Sigmoid colon (tissue), 7 donors: Measurements from ENCODE around the gene MPP1. TPM values are rescaled to one million over a fixed set of nuclear protein-coding genes. Genes with fewer than 3 reads are reported as not detected.

ENCODE experiments used
- DNase-seq: peaks from one replicate; pipeline ENCODE4 v3.0.0-alpha.2; 2019
- H3K27ac ChIP-seq, 4 donors: fragments of 200-600 bp; sonication (generic); one replicate each; pipeline ENCODE4 v1.5.1; 2016 to 2019; ENCODE audit warnings: mild to moderate bottlenecking in 1 of 4
- H3K27me3 ChIP-seq, 3 donors: fragments of 200-600 bp; sonication (generic); one replicate each; pipeline ENCODE4 v1.5.1; 2019; ENCODE audit warnings: mild to moderate bottlenecking in 1 of 3
- H3K36me3 ChIP-seq, 4 donors: fragments of 200-600 bp; sonication (generic); one replicate each; pipeline ENCODE4 v1.5.1; 2016 to 2019
- H3K4me1 ChIP-seq, 4 donors: fragments of 200-600 bp; sonication (generic); one replicate each; pipeline ENCODE4 v1.5.1; 2017 to 2019
- H3K4me3 ChIP-seq, 4 donors: fragments of 200-600 bp; sonication (generic); one replicate each; pipeline ENCODE4 v1.5.1; 2017 to 2019; ENCODE audit warnings: mild to moderate bottlenecking in 2 of 4, moderate library complexity in 1 of 4
- H3K9me3 ChIP-seq, 4 donors: fragments of 200-600 bp in 3 of 4; sonication (generic) in 3 of 4; one replicate each; pipeline versions ENCODE4 v1.5.1 to v1.6.1; 2013 to 2019
- EP300 ChIP-seq, 4 donors: sonication (generic); formaldehyde crosslinking; IDR thresholded peaks; one replicate each; pipeline ENCODE4 v1.6.1; 2017; ENCODE audit warnings: antibody characterized with exemption in 4 of 4
- POLR2A ChIP-seq, 2 donors: fragments of 450-650 bp; IDR thresholded peaks; one replicate each; pipeline ENCODE4 v1.6.1; 2016; ENCODE audit warnings: antibody characterized with exemption in 2 of 2, mild to moderate bottlenecking in 2 of 2, moderate library complexity in 2 of 2
- POLR2AphosphoS5 ChIP-seq, 4 donors: sonication (generic); formaldehyde crosslinking; IDR thresholded peaks; one replicate each; pipeline ENCODE4 v1.6.1; 2017; ENCODE audit warnings: antibody characterized with exemption in 4 of 4
- WGBS, 2 donors: extraction: QIAGEN DNeasy Blood & Tissue Kit; methylation state at CpG; one replicate each; pipeline ENCODE4 v1.1.7; 2013; 5-methylcytosine and 5-hydroxymethylcytosine counted together
- intact Hi-C: fragments of 100-400 bp; cut with DNase I; formaldehyde crosslinking; loops from one replicate; pipeline ENCODE4 v1.15.1; 2023
- polyA plus RNA-seq, 3 donors: library from polyadenylated mRNA; stranded (reverse); fragments of 200-250 nt; gene quantifications; one replicate each; pipeline ENCODE4 v1.2.3, GENCODE V29; 2013
- total RNA-seq, 4 donors: library from RNA; depleted of rRNA; stranded (reverse); fragments of >200 nt; gene quantifications; one replicate each; pipeline ENCODE4 v1.1.0, GENCODE V29; 2016
- TF ChIP-seq, protein P1 (sequence below), 4 experiments: fragments of 450-650 bp in 3 of 4; fragments of 200-600 bp in 1 of 4; IDR thresholded peaks; one replicate each; pipeline ENCODE4 v1.5.1; 2016 to 2019; ENCODE audit warnings: antibody characterized with exemption in 4 of 4, mild to moderate bottlenecking in 3 of 4, moderate library complexity in 2 of 4
- donor health status: healthy with polysubstance abuse.
- donor health status: Bipolar disorder and iron deficiency.
- donor health status: healthy.

Gene MPP1
- 10 to 100 TPM; 24.6 to 36.7 (median 28.2) TPM for total RNA-seq
- polyA plus RNA-seq, result 10 to 100 TPM; 16.4 to 30.3 (median 22.2) TPM

DNA sequence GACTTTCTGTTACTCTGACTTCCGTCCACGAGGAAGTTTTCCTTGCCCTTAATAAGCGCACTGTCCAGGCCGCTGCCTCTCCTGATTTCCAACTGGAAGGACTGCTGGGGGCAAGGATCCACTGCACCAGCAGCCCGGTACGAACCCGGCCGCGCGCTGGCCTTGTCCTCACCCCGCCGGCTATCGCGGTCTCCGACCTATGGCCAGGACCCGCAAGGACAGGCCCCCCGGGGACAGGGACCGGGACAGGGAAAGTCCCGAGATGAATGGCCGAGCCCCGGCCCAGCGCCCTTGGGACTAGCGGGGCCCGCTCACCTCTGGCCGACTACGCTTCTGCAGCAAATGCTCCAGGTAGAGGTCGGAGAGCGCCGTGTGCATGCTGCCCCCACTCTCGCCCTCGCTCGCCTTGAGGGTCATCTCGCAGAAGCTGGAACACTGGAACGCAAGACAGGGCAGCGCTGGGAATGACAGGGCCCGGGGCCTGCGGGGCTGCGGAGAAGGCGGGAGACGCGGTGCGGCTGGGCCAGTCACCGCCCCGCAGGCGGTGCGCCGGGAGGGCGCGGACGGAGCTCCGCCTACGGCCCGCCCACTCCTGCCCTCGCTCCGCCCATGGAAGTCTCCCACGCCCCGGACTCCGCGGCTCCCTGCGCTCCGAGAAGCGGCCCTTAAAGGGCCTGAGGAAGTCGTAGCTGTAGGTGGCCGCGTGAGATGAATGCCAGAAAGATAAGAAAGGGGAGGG lies at the start of gene MPP1:
TSS of gene MPP1 (minus strand) at position 529 of the 739 bp plus-strand sequence. CDS start at position 417, 112 bp downstream.
- H3K27ac ChIP-seq, result peak within 1 kb of the TSS; percentile 80 to 83 (median 82)
- no peaks in the 10 kb centered on the region for H3K36me3 ChIP-seq
- DNase-seq, result peak; percentile 87
- H3K4me1 ChIP-seq, result peaks cover 0 to 17% (median 6%) of the 10 kb centered on the region in 4 donors
- 0 to 1% methylated on average over 65 of the region's 65 CpGs for WGBS, 2 donors
- intact Hi-C loops, result loop anchor here (5.0 kb wide), 1 partner anchor 43 kb away; the partner anchor contains the start of gene DKC1
- TF ChIP-seq, protein P1, sequence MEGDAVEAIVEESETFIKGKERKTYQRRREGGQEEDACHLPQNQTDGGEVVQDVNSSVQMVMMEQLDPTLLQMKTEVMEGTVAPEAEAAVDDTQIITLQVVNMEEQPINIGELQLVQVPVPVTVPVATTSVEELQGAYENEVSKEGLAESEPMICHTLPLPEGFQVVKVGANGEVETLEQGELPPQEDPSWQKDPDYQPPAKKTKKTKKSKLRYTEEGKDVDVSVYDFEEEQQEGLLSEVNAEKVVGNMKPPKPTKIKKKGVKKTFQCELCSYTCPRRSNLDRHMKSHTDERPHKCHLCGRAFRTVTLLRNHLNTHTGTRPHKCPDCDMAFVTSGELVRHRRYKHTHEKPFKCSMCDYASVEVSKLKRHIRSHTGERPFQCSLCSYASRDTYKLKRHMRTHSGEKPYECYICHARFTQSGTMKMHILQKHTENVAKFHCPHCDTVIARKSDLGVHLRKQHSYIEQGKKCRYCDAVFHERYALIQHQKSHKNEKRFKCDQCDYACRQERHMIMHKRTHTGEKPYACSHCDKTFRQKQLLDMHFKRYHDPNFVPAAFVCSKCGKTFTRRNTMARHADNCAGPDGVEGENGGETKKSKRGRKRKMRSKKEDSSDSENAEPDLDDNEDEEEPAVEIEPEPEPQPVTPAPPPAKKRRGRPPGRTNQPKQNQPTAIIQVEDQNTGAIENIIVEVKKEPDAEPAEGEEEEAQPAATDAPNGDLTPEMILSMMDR (IDR thresholded peaks at IDR 0.05), result no peak
- peak; percentile 29 to 36 for TF ChIP-seq POLR2A (IDR thresholded peaks at IDR 0.05)
- peak; percentile 34 to 64 (median 52) for TF ChIP-seq POLR2AphosphoS5 (IDR thresholded peaks at IDR 0.05)
- no peak for TF ChIP-seq EP300 (IDR thresholded peaks at IDR 0.05)
- H3K27me3 ChIP-seq, result no peaks in the 10 kb centered on the region
- no peaks in the 10 kb centered on the region for H3K9me3 ChIP-seq
- H3K4me3 ChIP-seq, result peak within 1 kb of the TSS; percentile 48 to 69 (median 67)

DNA sequence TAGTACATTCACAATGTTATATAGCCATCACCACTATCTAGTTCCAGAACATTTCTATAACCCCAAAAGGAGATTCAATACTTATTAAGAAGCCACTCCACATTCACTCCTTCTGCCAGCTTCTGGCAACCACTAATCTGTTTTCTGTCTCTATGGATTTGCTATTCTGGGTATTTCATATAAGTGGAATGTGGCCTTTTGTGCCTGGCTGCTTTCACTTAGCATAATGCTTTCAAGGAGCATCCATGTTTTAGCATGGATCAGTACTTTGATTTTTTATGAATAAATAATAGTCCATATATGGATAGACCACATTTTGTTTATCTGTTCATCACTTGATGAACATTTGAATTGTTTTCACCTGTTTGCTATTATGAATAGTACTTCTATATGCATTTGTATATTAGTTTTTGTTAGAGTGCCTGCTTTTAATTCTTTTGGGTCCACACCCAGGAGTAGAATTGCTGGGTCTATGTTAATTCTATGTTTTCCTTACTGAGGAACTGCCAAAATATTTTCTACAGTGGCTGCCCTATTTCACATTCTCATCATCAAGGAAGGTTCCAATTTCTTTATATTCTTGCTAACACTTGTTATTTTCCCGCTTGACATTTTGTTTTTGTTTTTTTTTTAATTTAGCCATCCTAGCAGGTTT lies 45.8 kb upstream of the MPP1 start:
- DNase-seq, result no peak
- Histone ChIP-seq H3K27ac (no peak overlapping the region), H3K27me3 (no peaks in the 10 kb centered on the region), H3K4me3 (no peak overlapping the region), H3K9me3 (no peaks in the 10 kb centered on the region), H3K4me1 (no peaks in the 10 kb centered on the region), H3K36me3 (no peaks in the 10 kb centered on the region)
- intact Hi-C loops, result no loop called here
- TF ChIP-seq POLR2A (IDR thresholded peaks at IDR 0.05), result no peak
- no peak for TF ChIP-seq EP300 (IDR thresholded peaks at IDR 0.05)
- no peak for TF ChIP-seq POLR2AphosphoS5 (IDR thresholded peaks at IDR 0.05)
- TF ChIP-seq, protein P1 (IDR thresholded peaks at IDR 0.05), result no peak
- WGBS, 2 donors, result 95 to 98% methylated on average over 1 of the region's 1 CpG

DNA sequence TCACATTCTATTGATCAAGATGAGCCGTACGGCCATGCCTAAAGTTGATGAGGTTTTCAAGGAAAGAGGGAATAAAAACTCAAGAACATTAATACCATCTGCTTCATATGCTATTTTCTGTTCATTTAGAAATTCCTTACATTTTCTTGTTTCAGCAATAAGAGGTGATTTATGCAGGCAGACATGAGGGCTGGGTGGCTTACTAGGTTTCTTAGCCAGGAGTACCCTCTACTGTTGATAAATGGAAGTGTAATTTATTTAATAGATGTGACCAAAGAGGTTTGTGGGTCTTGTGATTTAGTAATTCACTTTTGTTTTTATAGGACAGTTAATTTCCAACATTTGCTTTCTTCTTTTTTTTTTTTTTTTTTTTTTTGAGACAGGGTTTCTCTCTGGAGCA lies 35.6 kb upstream of the MPP1 start:
- Histone ChIP-seq H3K4me1 (no peaks in the 10 kb centered on the region), H3K4me3 (no peak overlapping the region), H3K36me3 (no peaks in the 10 kb centered on the region), H3K9me3 (no peaks in the 10 kb centered on the region), H3K27me3 (no peaks in the 10 kb centered on the region), H3K27ac (no peak overlapping the region)
- 90 to 97% methylated on average over 2 of the region's 2 CpGs for WGBS, 2 donors
- intact Hi-C loops, result no loop called here
- DNase-seq, result no peak
- TF ChIP-seq EP300 (IDR thresholded peaks at IDR 0.05), result no peak
- TF ChIP-seq, protein P1 (IDR thresholded peaks at IDR 0.05), result peak in 3 of 4 experiments; percentile 14 to 19 (median 16)

DNA sequence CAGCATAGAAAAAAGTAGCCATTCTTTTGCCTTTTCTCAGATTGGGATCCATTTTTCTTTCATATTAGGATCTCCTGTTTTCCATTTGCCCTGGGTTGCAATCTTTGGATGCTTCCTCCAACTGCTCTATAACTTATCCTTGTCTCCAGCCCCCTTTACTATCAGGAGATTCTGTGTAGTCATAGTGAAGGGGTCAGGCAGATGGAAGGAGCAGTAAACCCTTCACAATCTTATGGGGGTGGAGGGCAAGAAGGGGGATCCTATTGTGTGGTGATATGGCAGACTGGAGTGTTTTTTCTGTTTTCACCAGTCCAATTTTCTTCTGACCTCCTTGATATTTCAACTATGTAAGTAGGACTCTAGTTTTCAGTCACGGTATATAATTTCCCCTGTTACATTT lies 30.9 kb upstream of the MPP1 start:
- intact Hi-C loops, result no loop called here
- no peak overlapping the region for H3K4me3 ChIP-seq
- no peaks in the 10 kb centered on the region for H3K27me3 ChIP-seq
- H3K36me3 ChIP-seq, result no peaks in the 10 kb centered on the region
- no peaks in the 10 kb centered on the region for H3K9me3 ChIP-seq
- no peak for DNase-seq
- no peak overlapping the region for H3K27ac ChIP-seq
- TF ChIP-seq, protein P1 (IDR thresholded peaks at IDR 0.05), result no peak
- TF ChIP-seq POLR2AphosphoS5 (IDR thresholded peaks at IDR 0.05) (no peak), EP300 (IDR thresholded peaks at IDR 0.05) (no peak), POLR2A (IDR thresholded peaks at IDR 0.05) (no peak)
- WGBS, 2 donors, result 89 to 91% methylated on average over 1 of the region's 1 CpG
- H3K4me1 ChIP-seq, result no peaks in the 10 kb centered on the region
